Osteoblast (primary cell): Measurements from ENCODE around the gene WWOX. TPM values are rescaled to one million over a fixed set of nuclear protein-coding genes. Genes with fewer than 3 reads are reported as not detected.

Experiments used
- DNase-seq: peaks from one replicate; pipeline ENCODE4 v3.0.0; 2011; ENCODE audit warnings: low spot score, mixed read lengths; ENCODE audit not compliant: insufficient read length; ENCODE audit errors: missing footprints
- H2AFZ ChIP-seq: 2 replicates; pipeline ENCODE4 v1.6.0; 2011; ENCODE audit warnings: mild to moderate bottlenecking, low read length
- H3K27ac ChIP-seq: 2 replicates; pipeline ENCODE4 v1.5.1; 2011; ENCODE audit warnings: mild to moderate bottlenecking, low read depth, low read length, moderate library complexity
- H3K27me3 ChIP-seq: 2 replicates; pipeline ENCODE4 v1.6.0; 2012; ENCODE audit warnings: mild to moderate bottlenecking, control low read depth, inconsistent platforms, low read length, moderate library complexity; ENCODE audit not compliant: insufficient read depth
- H3K36me3 ChIP-seq: 2 replicates; pipeline ENCODE4 v1.5.1; 2011; ENCODE audit warnings: mild to moderate bottlenecking, low read length, control low read depth, moderate library complexity; ENCODE audit not compliant: insufficient read depth
- H3K4me1 ChIP-seq: 2 replicates; pipeline ENCODE4 v1.5.1; 2011; ENCODE audit warnings: mild to moderate bottlenecking, low read length, control low read depth, moderate library complexity; ENCODE audit not compliant: insufficient read depth
- H3K4me2 ChIP-seq: 2 replicates; pipeline ENCODE4 v1.6.0; 2011; ENCODE audit warnings: mild to moderate bottlenecking, low read length; ENCODE audit not compliant: insufficient read depth
- H3K4me3 ChIP-seq: fragments of 200-600 bp; sonication (generic); 3 replicates; pipeline ENCODE4 v1.5.1; 2012; ENCODE audit warnings: mild to moderate bottlenecking, low read length, inconsistent platforms; ENCODE audit not compliant: insufficient read depth
- H3K79me2 ChIP-seq: 2 replicates; pipeline ENCODE4 v1.6.0; 2012; ENCODE audit warnings: mild to moderate bottlenecking, low read length, control low read depth, inconsistent platforms; ENCODE audit not compliant: insufficient read depth
- H3K9me3 ChIP-seq: 2 replicates; pipeline ENCODE4 v1.5.1; 2011; ENCODE audit warnings: low read depth, low read length, control low read depth
- H4K20me1 ChIP-seq: 2 replicates; pipeline ENCODE4 v1.6.0; 2012; ENCODE audit warnings: mild to moderate bottlenecking, low read length, control low read depth; ENCODE audit not compliant: insufficient read depth
- CTCF ChIP-seq: IDR thresholded peaks from 2 replicates; pipeline ENCODE4 v1.5.1; 2011; ENCODE audit warnings: mild to moderate bottlenecking, low read depth, low read length, moderate library complexity; ENCODE audit errors: extremely low read depth
- total RNA-seq: library from RNA; depleted of rRNA; stranded (reverse); fragments of >200 nt; gene quantifications from 2 replicates; pipeline ENCODE4 v1.2.3, GENCODE V29; 2012

Gene WWOX
- total RNA-seq, 1 donor = 23.9 TPM

DNA sequence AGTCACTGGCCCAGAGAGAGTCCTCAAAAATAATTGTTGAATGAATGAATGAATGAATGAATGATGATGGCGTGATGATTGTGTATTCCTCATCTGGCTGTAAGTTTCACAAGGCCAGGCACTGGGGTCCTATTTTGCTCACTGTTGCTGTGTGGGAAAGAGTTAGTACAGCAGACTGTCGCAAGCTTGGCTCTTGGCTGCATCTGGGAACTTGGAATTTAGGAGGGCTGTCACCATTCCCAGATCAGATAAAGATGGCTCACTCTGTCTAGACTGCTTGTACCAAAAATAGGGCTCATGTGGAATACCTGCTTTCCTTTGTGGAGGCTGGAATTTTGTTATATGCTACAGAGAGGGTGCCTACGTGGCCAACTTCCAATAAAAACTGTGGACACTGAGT is 530.6 kb downstream of the WWOX start:
- no peaks in the 10 kb centered on the region for H3K4me1 ChIP-seq
- no peaks in the 10 kb centered on the region for H3K36me3 ChIP-seq
- H2AFZ ChIP-seq = no peak overlapping the region
- H3K27ac ChIP-seq = no peak overlapping the region
- DNase-seq = no peak
- H3K4me3 ChIP-seq = no peak overlapping the region
- H3K9me3 ChIP-seq = peaks cover 3% of the 10 kb centered on the region
- no peak overlapping the region for H3K4me2 ChIP-seq
- H4K20me1 ChIP-seq = no peaks in the 10 kb centered on the region
- no peaks in the 10 kb centered on the region for H3K79me2 ChIP-seq
- no peak for TF ChIP-seq CTCF
- H3K27me3 ChIP-seq = no peaks in the 10 kb centered on the region

GRCh38 chr16:78633551-78633950 is 534.1 kb downstream of the WWOX start:
- no peak for TF ChIP-seq CTCF
- no peak overlapping the region for H3K4me3 ChIP-seq
- peaks cover 3% of the 10 kb centered on the region for H3K9me3 ChIP-seq
- no peaks in the 10 kb centered on the region for H4K20me1 ChIP-seq
- H3K79me2 ChIP-seq = no peaks in the 10 kb centered on the region
- no peak for DNase-seq
- H3K4me2 ChIP-seq = no peak overlapping the region
- no peaks in the 10 kb centered on the region for H3K27me3 ChIP-seq
- no peaks in the 10 kb centered on the region for H3K4me1 ChIP-seq
- H3K36me3 ChIP-seq = no peaks in the 10 kb centered on the region
- H3K27ac ChIP-seq = no peak overlapping the region
- H2AFZ ChIP-seq = no peak overlapping the region

- no peak overlapping the region for H2AFZ ChIP-seq
- no peaks in the 10 kb centered on the region for H3K4me1 ChIP-seq
- DNase-seq = no peak
- H3K4me3 ChIP-seq = no peak overlapping the region
- H3K4me2 ChIP-seq = no peak overlapping the region
- H3K79me2 ChIP-seq = no peaks in the 10 kb centered on the region
- H3K27ac ChIP-seq = no peak overlapping the region
- TF ChIP-seq CTCF = no peak
- no peaks in the 10 kb centered on the region for H3K9me3 ChIP-seq
- no peaks in the 10 kb centered on the region for H4K20me1 ChIP-seq
- H3K27me3 ChIP-seq = no peaks in the 10 kb centered on the region
- H3K36me3 ChIP-seq = no peaks in the 10 kb centered on the region
Observed at GRCh38 chr16:78635807-78636206, 536.4 kb downstream of the WWOX start.

DNA sequence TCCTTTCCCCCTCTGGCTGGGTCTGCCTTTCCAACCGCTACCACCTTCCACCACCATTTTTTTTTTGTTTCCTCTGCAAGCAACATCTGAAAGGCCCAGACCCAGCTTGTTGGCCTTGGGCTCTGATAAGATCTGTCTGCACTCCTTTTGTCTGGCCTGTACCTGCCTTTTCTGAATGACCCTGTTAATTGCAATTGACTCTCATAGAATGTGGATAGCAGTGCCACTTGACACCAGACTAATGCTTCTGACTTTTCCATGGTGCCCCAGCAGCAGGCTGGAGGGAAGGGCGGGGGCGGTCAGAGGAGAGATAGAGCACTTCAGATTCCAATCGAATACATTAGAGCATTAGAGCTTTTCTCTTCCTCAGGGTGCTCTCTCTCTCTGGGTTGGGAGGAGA is 538.9 kb downstream of the WWOX start:
- no peak overlapping the region for H3K4me2 ChIP-seq
- no peak overlapping the region for H3K4me3 ChIP-seq
- no peaks in the 10 kb centered on the region for H3K27me3 ChIP-seq
- H2AFZ ChIP-seq = no peak overlapping the region
- DNase-seq = no peak
- H3K4me1 ChIP-seq = no peaks in the 10 kb centered on the region
- no peaks in the 10 kb centered on the region for H4K20me1 ChIP-seq
- H3K27ac ChIP-seq = no peak overlapping the region
- no peaks in the 10 kb centered on the region for H3K36me3 ChIP-seq
- H3K9me3 ChIP-seq = no peaks in the 10 kb centered on the region
- no peak for TF ChIP-seq CTCF
- no peaks in the 10 kb centered on the region for H3K79me2 ChIP-seq
